Cardiac muscle cell (in vitro differentiated cells and primary cell): ENCODE measurements around the gene ALK. TPM values are rescaled to one million over a fixed set of nuclear protein-coding genes. Genes with fewer than 3 reads are reported as not detected.

ENCODE experiments used
- DNase-seq, 2 donors: peaks; one replicate each; pipeline versions ENCODE4 v3.0.0 to v3.0.0-alpha.2; 2010 to 2017; ENCODE audit warnings: low read depth in 1 of 2, low spot score in 1 of 2
- H3K27ac ChIP-seq: fragments of 200-600 bp; sonication (generic); 2 replicates; pipeline ENCODE4 v1.5.1; 2016
- H3K27me3 ChIP-seq: fragments of 200-600 bp; sonication (generic); 2 replicates; pipeline ENCODE4 v1.6.0; 2016; ENCODE audit warnings: control low read depth
- H3K36me3 ChIP-seq: fragments of 200-600 bp; sonication (generic); 2 replicates; pipeline ENCODE4 v1.5.1; 2016; ENCODE audit warnings: control low read depth
- H3K4me1 ChIP-seq: fragments of 200-600 bp; sonication (generic); 2 replicates; pipeline ENCODE4 v1.8.1; 2017; ENCODE audit warnings: low read depth, mild to moderate bottlenecking, mixed run types
- H3K4me3 ChIP-seq: fragments of 200-600 bp; sonication (generic); 2 replicates; pipeline ENCODE4 v1.5.1; 2016; ENCODE audit warnings: mild to moderate bottlenecking
- H3K9me3 ChIP-seq: fragments of 200-600 bp; sonication (generic); 2 replicates; pipeline ENCODE4 v1.5.1; 2017; ENCODE audit warnings: low read depth, mild to moderate bottlenecking, control low read depth
- polyA plus RNA-seq: library from polyadenylated mRNA; unstranded; fragments of >200 nt; fragmentation: Nextera tagmentation; extraction: Ambion mirVana; gene quantifications from 2 replicates; pipeline ENCODE4 v1.2.1, GENCODE V29; 2016
- total RNA-seq: library from RNA; depleted of rRNA; stranded (reverse); fragments of >200 nt; gene quantifications from 2 replicates; pipeline ENCODE4 v1.2.3, GENCODE V29; 2016
- TF ChIP-seq, protein P1 (sequence below): IDR thresholded peaks from 2 replicates; pipeline ENCODE4 v1.5.1; 2012; ENCODE audit warnings: low read depth, mild to moderate bottlenecking, low read length

ALK gene
- total and polyA plus RNA-seq, 2 experiments from 2014 or later: 1.8 to 4.3 TPM

DNA sequence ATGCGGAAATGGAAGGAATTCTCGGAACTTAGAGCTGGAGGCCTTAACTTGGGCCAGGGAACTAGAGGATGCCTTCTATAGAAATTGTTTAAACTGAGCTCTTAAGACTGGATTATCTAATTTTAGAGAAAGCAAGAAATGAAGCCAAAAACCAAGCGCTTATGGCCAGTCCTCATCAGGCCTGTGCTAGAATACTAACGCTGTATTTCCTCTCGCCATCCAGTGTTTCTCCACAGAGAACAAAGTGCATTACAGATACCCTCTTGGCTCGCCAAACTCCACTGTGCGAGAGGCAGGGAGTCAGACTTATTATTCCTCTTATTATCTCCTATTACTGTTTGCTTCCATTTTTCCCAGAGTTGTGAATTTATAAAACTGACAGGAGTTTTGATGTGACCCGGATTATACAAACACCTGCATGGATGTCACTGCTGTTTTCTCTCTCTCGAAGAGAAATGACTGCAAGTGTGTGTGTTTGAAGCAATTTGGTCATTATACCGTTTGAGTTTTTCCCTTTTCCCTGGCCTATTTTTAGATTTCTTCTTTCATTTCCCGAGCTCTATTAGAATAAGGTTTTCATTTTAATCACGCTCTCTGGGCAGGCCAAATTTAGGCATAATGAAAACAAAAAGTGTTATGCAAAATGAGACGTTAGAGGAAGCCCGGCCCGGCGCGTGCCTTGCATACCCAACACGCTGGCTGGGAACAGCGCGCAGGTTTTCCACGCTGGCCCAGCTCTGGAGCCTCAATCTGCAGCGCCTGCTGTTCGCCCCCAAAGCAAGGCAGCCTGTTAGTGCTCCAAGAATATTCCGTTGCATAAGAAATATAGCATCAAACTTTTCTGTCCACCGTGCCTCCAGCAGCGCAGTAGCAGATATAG lies 103.3 kb downstream of the ALK start:
- Histone ChIP-seq H3K4me1 (no peaks in the 10 kb centered on the region), H3K36me3 (no peaks in the 10 kb centered on the region), H3K4me3 (no peak overlapping the region), H3K27me3 (no peaks in the 10 kb centered on the region), H3K9me3 (no peaks in the 10 kb centered on the region), H3K27ac (no peak overlapping the region)
- DNase-seq: no peak
- TF ChIP-seq, protein P1, sequence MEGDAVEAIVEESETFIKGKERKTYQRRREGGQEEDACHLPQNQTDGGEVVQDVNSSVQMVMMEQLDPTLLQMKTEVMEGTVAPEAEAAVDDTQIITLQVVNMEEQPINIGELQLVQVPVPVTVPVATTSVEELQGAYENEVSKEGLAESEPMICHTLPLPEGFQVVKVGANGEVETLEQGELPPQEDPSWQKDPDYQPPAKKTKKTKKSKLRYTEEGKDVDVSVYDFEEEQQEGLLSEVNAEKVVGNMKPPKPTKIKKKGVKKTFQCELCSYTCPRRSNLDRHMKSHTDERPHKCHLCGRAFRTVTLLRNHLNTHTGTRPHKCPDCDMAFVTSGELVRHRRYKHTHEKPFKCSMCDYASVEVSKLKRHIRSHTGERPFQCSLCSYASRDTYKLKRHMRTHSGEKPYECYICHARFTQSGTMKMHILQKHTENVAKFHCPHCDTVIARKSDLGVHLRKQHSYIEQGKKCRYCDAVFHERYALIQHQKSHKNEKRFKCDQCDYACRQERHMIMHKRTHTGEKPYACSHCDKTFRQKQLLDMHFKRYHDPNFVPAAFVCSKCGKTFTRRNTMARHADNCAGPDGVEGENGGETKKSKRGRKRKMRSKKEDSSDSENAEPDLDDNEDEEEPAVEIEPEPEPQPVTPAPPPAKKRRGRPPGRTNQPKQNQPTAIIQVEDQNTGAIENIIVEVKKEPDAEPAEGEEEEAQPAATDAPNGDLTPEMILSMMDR: no peak

DNA sequence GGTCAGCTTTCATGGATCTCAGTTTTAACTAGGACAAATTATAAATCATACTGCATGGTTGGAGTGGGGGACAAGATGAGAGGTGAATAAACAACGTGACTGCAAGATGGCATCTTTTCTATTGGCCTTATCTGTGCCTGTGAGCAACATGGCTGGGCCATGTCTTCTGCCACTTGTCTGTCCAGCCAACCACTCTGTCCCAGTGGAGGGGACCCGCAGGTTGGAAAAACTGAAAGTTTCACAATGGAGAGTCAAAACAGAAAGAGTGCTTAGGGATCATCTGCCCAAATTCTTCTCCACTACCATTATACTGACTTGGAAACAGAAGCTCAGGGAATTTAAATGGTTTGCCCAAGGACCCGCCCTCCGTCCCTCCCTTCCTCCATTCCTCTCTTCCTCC lies 104.1 kb downstream of the ALK start:
- Histone ChIP-seq H3K27ac (no peak overlapping the region), H3K4me1 (no peaks in the 10 kb centered on the region), H3K27me3 (no peaks in the 10 kb centered on the region), H3K9me3 (no peaks in the 10 kb centered on the region), H3K4me3 (no peak overlapping the region), H3K36me3 (no peaks in the 10 kb centered on the region)
- no peak for DNase-seq
- TF ChIP-seq, protein P1: no peak

DNA sequence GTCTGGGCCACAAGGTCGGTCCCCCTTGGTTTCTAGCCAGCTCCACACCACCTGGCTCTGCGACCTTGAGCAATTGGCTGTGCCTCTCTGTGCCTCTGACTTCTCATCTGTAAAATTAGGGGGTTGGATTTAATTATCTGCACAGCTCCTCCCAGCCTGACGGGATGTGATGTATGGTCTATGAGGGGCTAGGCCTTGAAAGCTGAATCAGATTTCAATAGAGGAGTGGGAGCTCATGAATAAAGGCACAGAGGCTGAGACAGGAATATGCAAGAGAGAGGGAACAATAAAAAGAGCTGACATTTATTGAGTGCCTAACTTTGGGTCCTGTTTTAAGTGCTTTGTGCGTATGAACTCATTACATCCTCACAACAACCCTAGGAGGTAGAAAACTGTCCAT lies 104.7 kb downstream of the ALK start:
- TF ChIP-seq, protein P1: no peak
- Histone ChIP-seq H3K4me1 (no peaks in the 10 kb centered on the region), H3K36me3 (no peaks in the 10 kb centered on the region), H3K4me3 (no peak overlapping the region), H3K27me3 (no peaks in the 10 kb centered on the region), H3K27ac (no peak overlapping the region), H3K9me3 (no peaks in the 10 kb centered on the region)
- no peak for DNase-seq

DNA sequence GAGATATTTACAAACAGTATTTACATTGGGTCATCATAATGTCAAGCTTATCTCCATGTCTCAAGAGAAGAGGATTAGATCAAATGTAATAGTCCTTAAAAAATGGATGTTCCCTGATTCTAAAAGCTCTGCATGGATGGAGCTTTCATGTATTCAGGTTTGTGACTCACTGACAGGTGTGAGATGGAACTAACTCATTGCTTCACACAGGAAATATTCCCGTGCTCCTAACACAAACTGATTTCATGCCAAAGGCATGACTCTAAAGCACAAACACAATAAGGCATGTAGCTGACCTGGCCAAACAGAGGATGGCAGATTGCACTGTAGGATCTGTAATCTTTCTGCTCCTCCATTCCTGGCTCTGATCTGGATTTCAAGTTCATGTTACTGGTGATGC lies 110.0 kb downstream of the ALK start:
- H3K4me1 ChIP-seq: no peaks in the 10 kb centered on the region
- H3K27me3 ChIP-seq: no peaks in the 10 kb centered on the region
- no peak overlapping the region for H3K27ac ChIP-seq
- no peak overlapping the region for H3K4me3 ChIP-seq
- no peak for DNase-seq
- H3K36me3 ChIP-seq: no peaks in the 10 kb centered on the region
- TF ChIP-seq, protein P1: no peak
- no peaks in the 10 kb centered on the region for H3K9me3 ChIP-seq

DNA sequence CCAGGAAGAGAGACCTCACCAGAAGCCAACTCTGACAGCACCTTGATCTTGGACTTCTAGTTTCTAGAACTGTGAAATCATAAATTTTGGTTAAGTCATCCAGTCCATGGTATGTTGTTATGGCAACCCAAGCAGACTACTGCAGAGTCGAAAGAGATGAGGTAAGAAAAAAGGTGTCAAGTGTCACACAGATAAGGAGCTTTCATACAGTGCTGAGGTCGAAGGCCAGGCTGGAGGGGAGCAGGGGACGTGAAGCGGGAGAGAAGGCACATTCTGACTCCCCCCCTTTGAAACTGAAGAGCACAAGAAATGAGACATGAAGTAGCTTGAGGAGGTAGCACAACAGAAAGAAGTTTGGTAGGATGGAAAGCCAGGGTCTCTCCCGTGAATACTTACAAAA lies 110.4 kb downstream of the ALK start:
- Histone ChIP-seq H3K27me3 (no peaks in the 10 kb centered on the region), H3K9me3 (no peaks in the 10 kb centered on the region), H3K4me3 (no peak overlapping the region), H3K4me1 (no peaks in the 10 kb centered on the region), H3K27ac (no peak overlapping the region), H3K36me3 (no peaks in the 10 kb centered on the region)
- DNase-seq: no peak
- TF ChIP-seq, protein P1: no peak
